Measurements from ENCODE around the gene IL22RA2.

Gene IL22RA2

DNA sequence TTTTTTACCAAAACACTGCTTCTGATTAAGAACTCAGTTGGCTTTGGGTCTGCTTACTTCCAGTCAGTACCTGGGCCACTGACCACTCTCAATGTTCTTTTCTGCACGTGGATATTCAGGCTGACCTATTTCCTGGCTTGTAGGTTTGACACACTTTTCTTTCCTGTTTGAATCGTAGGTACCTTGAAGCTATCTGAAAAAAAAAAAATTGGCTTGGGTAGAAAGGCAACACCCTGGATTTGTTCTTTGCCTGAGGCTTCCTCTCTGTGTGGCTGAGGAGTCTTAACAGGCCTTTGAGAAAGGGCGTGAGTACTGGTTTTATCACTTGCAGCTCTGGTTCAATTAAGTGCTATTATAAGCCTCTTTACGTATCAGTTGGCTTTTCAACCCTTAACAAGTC, 68.1 kb downstream of the IL22RA2 start:
- no peak for DNase-seq (ENCODE audit: low spot score)
- Histone ChIP-seq H3K27me3 (ENCODE audit: insufficient read depth, poor library complexity, severe bottlenecking) (no peaks in the 10 kb centered on the region), H3K36me3 (ENCODE audit: low read depth) (no peaks in the 10 kb centered on the region), H3K4me3 (ENCODE audit: severe bottlenecking) (no peak overlapping the region), H3K4me1 (ENCODE audit: insufficient read depth, poor library complexity, severe bottlenecking) (peaks cover 10% of the 10 kb centered on the region), H3K9me3 (ENCODE audit: severe bottlenecking) (no peaks in the 10 kb centered on the region), H3K27ac (ENCODE audit: poor library complexity, severe bottlenecking) (peak overlapping the region; percentile 47)
- TF ChIP-seq, protein P1, sequence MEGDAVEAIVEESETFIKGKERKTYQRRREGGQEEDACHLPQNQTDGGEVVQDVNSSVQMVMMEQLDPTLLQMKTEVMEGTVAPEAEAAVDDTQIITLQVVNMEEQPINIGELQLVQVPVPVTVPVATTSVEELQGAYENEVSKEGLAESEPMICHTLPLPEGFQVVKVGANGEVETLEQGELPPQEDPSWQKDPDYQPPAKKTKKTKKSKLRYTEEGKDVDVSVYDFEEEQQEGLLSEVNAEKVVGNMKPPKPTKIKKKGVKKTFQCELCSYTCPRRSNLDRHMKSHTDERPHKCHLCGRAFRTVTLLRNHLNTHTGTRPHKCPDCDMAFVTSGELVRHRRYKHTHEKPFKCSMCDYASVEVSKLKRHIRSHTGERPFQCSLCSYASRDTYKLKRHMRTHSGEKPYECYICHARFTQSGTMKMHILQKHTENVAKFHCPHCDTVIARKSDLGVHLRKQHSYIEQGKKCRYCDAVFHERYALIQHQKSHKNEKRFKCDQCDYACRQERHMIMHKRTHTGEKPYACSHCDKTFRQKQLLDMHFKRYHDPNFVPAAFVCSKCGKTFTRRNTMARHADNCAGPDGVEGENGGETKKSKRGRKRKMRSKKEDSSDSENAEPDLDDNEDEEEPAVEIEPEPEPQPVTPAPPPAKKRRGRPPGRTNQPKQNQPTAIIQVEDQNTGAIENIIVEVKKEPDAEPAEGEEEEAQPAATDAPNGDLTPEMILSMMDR (IDR thresholded peaks at IDR 0.05; ENCODE audit: poor library complexity, severe bottlenecking): no peak
- ATAC-seq (ENCODE audit: low read depth): peak; percentile 89

DNA sequence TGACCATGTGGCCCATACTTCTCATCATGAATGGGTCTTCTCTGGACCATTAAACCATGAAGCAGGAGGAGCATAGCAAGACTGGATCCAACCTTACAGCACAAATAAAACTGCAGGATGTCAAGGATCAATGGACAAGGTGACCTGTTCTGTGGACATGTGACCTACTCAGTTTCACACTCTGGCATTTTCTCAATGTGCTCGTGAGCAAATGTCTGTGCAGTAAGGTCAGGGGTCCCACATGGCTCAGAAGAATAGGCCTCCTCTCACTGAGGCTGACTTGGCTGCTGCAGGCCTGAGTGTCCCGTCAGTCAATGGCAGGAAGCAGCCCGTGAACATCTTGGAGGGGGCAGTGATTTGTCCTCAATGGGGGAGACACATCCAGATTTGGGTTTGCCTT, 68.5 kb downstream of the IL22RA2 start:
- TF ChIP-seq, protein P1 (IDR thresholded peaks at IDR 0.05; ENCODE audit: poor library complexity, severe bottlenecking): no peak
- H3K27ac ChIP-seq (ENCODE audit: poor library complexity, severe bottlenecking): peak overlapping the region; percentile 47
- H3K4me1 ChIP-seq (ENCODE audit: insufficient read depth, poor library complexity, severe bottlenecking): peaks cover 10% of the 10 kb centered on the region

DNA sequence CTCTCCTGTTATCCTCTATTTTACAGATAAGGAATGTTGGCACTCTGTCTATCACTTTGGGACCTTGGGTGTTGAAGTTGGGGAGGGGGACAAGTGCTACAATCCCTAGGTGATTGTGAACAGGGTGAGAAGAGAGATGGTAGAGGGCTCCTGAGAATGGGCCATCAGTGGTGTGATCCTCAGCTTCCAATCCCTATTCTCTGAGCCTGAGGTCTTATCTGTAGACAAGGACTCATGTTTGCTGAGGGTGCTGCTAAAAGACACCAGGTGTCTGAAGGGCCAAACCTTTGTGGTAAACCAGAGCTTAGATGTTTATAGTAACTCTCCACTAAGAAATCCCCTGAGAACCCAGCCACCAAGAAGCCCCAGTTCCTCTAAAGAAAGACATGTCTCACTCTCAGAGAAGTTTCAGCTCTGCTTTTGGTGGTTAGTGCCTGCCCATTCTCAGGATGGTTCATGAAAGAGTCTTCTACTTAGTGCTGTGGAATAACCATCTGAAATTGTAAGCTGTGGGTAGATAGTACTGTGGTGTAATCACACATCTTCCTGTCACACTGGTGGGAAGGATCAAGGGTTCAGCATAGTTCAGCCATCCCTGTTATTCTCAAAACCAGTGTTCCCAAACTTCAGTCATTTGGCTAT, 70.5 kb downstream of the IL22RA2 start:
- TF ChIP-seq, protein P1 (IDR thresholded peaks at IDR 0.05; ENCODE audit: poor library complexity, severe bottlenecking): no peak

More for the DNA sequence above, 68.5 kb downstream of the IL22RA2 start:
- ATAC-seq (ENCODE audit: low read depth) (no peak), DNase-seq (ENCODE audit: low spot score) (no peak)
- Histone ChIP-seq H3K9me3 (ENCODE audit: severe bottlenecking) (no peaks in the 10 kb centered on the region), H3K4me3 (ENCODE audit: severe bottlenecking) (no peak overlapping the region), H3K36me3 (ENCODE audit: low read depth) (no peaks in the 10 kb centered on the region), H3K27me3 (ENCODE audit: insufficient read depth, poor library complexity, severe bottlenecking) (no peaks in the 10 kb centered on the region)

DNA sequence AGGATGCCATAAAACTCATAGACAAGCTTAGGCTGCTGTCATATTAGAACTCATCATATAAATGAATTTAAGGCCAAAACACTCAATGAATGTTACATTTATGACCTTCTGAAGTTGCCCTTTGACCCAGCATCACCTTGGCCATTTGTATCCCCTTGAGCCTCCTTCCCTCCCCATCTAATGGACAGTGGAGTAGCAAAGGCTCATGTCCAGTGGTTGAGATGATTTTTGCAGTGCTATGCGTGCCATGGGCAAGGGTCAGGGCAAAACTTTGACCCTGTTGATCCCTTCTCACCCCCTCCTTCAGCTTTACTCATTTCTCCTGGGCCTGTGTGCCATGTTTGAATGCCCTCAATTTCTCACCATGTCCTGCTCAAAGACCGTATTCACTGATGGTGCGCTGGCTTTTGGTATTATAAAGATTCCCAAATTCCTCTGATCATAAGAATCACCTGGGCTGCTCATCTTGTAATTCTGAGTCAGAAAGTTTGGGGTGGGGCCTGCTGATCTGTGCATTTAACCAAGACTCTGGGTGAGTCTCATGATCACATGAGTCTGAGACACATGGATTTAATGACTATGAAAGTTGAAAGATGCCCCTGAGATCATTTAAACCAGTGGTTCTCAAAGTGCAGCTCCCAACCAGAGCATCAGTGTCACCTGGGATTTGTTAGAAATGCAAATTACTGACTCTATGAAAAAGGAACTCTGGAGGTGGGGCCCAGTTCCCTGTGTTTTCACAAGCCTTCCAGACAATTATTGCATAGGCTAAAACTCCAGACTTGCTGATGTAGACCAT, 71.2 kb downstream of the IL22RA2 start:
- Histone ChIP-seq H3K9me3 (ENCODE audit: severe bottlenecking) (no peaks in the 10 kb centered on the region), H3K27ac (ENCODE audit: poor library complexity, severe bottlenecking) (no peak overlapping the region), H3K4me3 (ENCODE audit: severe bottlenecking) (no peak overlapping the region), H3K4me1 (ENCODE audit: insufficient read depth, poor library complexity, severe bottlenecking) (peaks cover 10% of the 10 kb centered on the region), H3K27me3 (ENCODE audit: insufficient read depth, poor library complexity, severe bottlenecking) (no peaks in the 10 kb centered on the region), H3K36me3 (ENCODE audit: low read depth) (no peaks in the 10 kb centered on the region)
- TF ChIP-seq, protein P1 (IDR thresholded peaks at IDR 0.05; ENCODE audit: poor library complexity, severe bottlenecking): no peak
- ATAC-seq (ENCODE audit: low read depth) (no peak), DNase-seq (ENCODE audit: low spot score) (no peak)

More for the DNA sequence above, 70.5 kb downstream of the IL22RA2 start:
- DNase-seq (ENCODE audit: low spot score): no peak
- no peaks in the 10 kb centered on the region for H3K9me3 ChIP-seq (ENCODE audit: severe bottlenecking)
- no peaks in the 10 kb centered on the region for H3K36me3 ChIP-seq (ENCODE audit: low read depth)
- peaks cover 10% of the 10 kb centered on the region for H3K4me1 ChIP-seq (ENCODE audit: insufficient read depth, poor library complexity, severe bottlenecking)
- no peak overlapping the region for H3K27ac ChIP-seq (ENCODE audit: poor library complexity, severe bottlenecking)
- ATAC-seq (ENCODE audit: low read depth): no peak
- H3K4me3 ChIP-seq (ENCODE audit: severe bottlenecking): no peak overlapping the region
- no peaks in the 10 kb centered on the region for H3K27me3 ChIP-seq (ENCODE audit: insufficient read depth, poor library complexity, severe bottlenecking)

Measured in RWPE2 (cell line).